ENCODE measurements around the gene FOXO1.

DNA sequence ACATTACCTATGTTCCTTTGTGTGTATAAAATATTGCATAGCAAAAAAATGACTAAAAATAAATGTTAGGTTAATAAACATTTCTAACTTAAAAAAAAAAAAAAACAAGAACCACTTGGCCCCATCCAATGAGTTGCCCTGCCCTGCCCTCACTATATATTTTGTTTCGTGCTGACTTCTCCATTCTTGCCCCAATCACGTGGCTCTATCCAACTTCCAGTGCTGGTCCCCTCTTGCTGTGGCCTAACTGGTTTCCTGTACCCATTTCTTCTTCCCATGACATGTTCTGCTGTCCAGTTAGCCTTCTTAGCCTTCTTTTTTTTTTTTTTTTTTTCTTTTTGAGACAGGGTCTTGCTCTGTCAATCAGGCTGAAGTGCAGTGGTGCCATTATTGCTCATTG, 151.6 kb downstream of the FOXO1 start:
- TF ChIP-seq RFX1 (IDR thresholded peaks at IDR 0.05) (no peak), TOE1 (CRISPR knock-in tag; IDR thresholded peaks at IDR 0.05) (no peak), GABPB1 (CRISPR knock-in tag; IDR thresholded peaks at IDR 0.05) (no peak), HNRNPUL1 (IDR thresholded peaks at IDR 0.05; ENCODE audit: low read depth, low read length) (no peak), MEF2D (CRISPR knock-in tag; IDR thresholded peaks at IDR 0.05) (no peak), MAFK (conservative IDR thresholded peaks at IDR 0.05 in 1 of 2, IDR thresholded peaks at IDR 0.05 in 1 of 2; ENCODE audit: low read length in 2 of 2) (no peak)
